ENCODE measurements around the gene ARHGEF39. TPM values are rescaled to one million over a fixed set of nuclear protein-coding genes. Genes with fewer than 3 reads are reported as not detected.
A peak's percentile ranks its signal among the peaks of the same experiment; 100 is the strongest.
"Not testable (repeated sequence)": the region's sequence is repeated elsewhere in the genome, so short reads cannot be mapped to it uniquely, and the experiment has no call there.

ARHGEF39 gene
- total and polyA plus RNA-seq, 8 donors = 0.20 to 2.0 (median 1.0) TPM

DNA sequence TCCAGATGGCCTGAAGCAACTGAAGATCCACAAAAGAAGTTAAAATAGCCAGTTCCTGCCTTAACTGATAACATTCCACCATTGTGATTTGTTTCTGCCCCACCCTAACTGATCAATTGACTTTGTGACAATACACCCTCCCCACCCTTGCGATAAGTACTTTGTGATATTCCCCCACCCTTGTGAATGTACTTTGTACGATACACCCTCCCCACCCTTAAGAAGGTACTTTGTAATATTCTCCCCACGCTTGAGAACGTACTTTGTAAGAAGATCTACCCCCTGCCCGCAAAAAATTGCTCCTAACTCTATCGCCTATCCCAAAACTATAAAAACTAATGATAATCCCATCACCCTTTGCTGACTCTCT lies 28.1 kb downstream of the ARHGEF39 start:
- FAIRE-seq; H3K4me3 ChIP-seq; H3K9me3 ChIP-seq; DNase-seq; ATAC-seq; intact Hi-C loops (cut with DNase I); H3K36me3 ChIP-seq; H3K4me1 ChIP-seq; H3K27me3 ChIP-seq: not testable (repeated sequence)
- WGBS, 2 donors = 97 to 98% methylated on average over 6 of the region's 6 CpGs
- peak overlapping the region in 1 of 4 donors; percentile 37 for H3K27ac ChIP-seq

DNA sequence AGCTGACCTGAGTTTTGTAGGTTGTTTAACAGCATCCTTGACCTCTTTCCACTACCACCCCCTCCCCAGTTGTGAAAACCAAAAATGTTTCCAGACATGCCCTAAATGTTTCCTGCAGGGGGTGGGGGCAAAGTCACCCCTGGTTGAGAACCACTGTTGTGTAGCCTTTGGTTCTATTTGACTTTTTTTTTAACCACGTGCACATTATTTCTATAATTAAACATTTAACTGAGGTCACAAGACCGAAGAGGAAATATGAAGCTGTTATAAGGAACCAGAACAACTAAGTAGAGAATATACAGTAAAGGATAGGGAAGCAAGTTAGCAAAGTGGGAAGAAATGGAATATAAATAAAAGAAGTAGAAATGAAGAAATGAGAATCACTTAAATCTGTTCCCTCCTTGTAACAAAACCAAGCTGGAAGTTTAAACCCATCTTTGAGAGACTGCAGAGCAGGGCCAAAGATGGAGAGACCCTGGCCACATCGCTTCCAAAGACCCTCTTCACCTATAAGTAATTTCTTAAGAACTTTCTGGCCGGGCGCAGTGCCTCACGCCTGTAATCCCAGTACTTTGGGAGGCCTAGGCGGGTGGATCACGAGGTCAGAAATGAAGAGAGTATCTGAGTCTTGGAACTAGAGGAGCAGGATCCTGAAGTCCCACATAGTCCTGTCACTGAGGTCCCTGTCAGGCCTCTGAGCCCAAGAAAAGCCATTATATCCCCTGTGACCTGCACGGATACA lies 28.7 kb downstream of the ARHGEF39 start:
- Histone ChIP-seq H3K36me3 (no peaks in the 10 kb centered on the region), H3K27me3 (no peaks in the 10 kb centered on the region), H3K9me3 (no peaks in the 10 kb centered on the region), H3K4me3 (no peak overlapping the region), H3K4me1 (no peaks in the 10 kb centered on the region), H3K27ac (peak overlapping the region in 1 of 4 donors; percentile 37)
- DNase-seq (no peak), ATAC-seq (peak in 2 of 4 donors; percentile 62 to 66), FAIRE-seq (no peak)
- intact Hi-C loops (cut with DNase I) = no loop called here
- TF ChIP-seq, protein P1, sequence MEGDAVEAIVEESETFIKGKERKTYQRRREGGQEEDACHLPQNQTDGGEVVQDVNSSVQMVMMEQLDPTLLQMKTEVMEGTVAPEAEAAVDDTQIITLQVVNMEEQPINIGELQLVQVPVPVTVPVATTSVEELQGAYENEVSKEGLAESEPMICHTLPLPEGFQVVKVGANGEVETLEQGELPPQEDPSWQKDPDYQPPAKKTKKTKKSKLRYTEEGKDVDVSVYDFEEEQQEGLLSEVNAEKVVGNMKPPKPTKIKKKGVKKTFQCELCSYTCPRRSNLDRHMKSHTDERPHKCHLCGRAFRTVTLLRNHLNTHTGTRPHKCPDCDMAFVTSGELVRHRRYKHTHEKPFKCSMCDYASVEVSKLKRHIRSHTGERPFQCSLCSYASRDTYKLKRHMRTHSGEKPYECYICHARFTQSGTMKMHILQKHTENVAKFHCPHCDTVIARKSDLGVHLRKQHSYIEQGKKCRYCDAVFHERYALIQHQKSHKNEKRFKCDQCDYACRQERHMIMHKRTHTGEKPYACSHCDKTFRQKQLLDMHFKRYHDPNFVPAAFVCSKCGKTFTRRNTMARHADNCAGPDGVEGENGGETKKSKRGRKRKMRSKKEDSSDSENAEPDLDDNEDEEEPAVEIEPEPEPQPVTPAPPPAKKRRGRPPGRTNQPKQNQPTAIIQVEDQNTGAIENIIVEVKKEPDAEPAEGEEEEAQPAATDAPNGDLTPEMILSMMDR (IDR thresholded peaks at IDR 0.05) = no peak
- 77 to 87% methylated on average over 9 of the region's 9 CpGs for whole genome bisulfite sequencing, 2 donors

DNA sequence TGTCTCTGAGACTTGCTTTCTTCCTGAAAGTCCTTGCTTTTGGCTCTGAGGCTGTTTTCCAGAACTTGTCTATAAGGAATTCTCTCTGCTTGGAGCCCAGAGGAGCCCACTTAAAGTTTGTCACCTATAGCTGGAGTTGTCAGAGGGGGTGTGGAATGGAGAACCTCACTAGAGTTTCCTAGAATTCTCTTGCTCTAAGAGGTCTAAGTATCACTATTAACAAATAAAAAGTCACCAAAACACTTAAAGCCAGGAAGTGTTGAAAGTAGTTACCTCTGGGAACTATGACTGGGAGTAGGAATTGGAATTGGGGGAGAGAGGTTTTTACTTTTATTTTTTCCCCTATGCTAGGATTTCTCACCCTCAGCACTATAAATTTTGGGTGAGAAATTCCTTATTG lies 29.3 kb downstream of the ARHGEF39 start:
- no peak for ATAC-seq
- Histone ChIP-seq H3K27me3 (no peaks in the 10 kb centered on the region), H3K4me3 (no peak overlapping the region), H3K9me3 (no peaks in the 10 kb centered on the region), H3K4me1 (no peaks in the 10 kb centered on the region), H3K36me3 (no peaks in the 10 kb centered on the region), H3K27ac (no peak overlapping the region)
- intact Hi-C loops (cut with DNase I) = no loop called here
- DNase-seq = no peak
- TF ChIP-seq, protein P1 (IDR thresholded peaks at IDR 0.05) = no peak
- FAIRE-seq = no peak

DNA sequence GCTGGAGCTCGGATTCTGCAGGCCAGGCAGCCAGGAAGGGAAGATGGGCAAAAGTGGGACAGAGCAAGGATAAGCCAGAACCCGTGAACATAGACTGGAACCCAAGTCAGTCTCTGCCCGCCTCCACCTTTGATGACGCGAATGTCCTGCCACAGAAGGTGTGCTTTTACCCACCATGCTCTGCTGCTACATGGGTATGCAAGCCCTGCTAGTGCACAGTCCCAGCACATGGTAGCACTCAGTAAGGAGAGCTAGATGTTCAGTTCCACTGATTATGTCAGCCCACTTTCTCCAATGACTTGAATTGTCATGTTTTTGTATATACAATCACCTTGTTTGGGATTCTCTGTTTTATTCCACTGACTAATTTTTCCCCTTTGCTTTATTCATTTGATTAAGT lies 35.4 kb downstream of the ARHGEF39 start:
- Histone ChIP-seq H3K27me3 (no peaks in the 10 kb centered on the region), H3K4me1 (no peaks in the 10 kb centered on the region), H3K27ac (no peak overlapping the region), H3K36me3 (no peaks in the 10 kb centered on the region), H3K4me3 (no peak overlapping the region), H3K9me3 (no peaks in the 10 kb centered on the region)
- 85 to 87% methylated on average over 5 of the region's 5 CpGs for WGBS, 2 donors
- DNase-seq = no peak
- intact Hi-C loops (cut with DNase I) = no loop called here
- TF ChIP-seq, protein P1 (IDR thresholded peaks at IDR 0.05) = no peak
- FAIRE-seq = no peak
- ATAC-seq = no peak

DNA sequence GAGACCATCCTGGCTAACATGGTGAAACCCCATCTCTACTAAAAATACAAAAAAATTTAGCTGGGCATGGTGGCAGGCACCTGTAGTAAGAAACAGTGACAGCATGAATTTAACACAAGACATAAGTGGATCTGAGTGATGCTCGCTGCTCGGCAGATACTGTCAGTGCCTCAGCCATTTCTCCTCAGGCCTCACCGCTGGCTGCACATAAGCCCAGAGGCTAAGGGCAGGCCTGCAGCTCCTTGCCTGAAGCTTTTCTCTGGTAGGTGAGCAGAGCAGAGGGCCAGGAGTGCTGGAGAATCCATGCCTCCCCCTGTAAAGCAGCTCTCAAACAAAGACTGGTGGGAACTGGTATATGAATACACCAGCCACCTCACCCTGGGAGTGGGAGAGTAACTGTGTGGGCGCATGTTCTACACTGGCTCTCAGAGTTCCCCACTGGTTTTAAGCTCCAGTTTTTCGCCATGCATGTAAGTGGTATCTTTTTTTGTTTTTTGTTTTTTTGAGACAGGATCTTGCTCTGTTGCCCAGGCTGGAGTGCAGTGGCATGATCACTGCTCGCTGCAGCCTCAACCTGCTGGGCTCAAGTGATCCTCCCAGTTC lies 36.5 kb downstream of the ARHGEF39 start:
- no peaks in the 10 kb centered on the region for H3K9me3 ChIP-seq
- FAIRE-seq = no peak
- WGBS, 2 donors = 90 to 93% methylated on average over 6 of the region's 6 CpGs
- H3K4me3 ChIP-seq = no peak overlapping the region
- H3K36me3 ChIP-seq = no peaks in the 10 kb centered on the region
- DNase-seq = no peak
- intact Hi-C loops (cut with DNase I) = no loop called here
- TF ChIP-seq, protein P1 (IDR thresholded peaks at IDR 0.05) = no peak
- H3K27ac ChIP-seq = no peak overlapping the region
- no peak for ATAC-seq
- no peaks in the 10 kb centered on the region for H3K27me3 ChIP-seq
- no peaks in the 10 kb centered on the region for H3K4me1 ChIP-seq

Data from pancreas (tissue), 10 donors.